ENCODE results near the gene SPINK6.

SPINK6 gene, protein sequence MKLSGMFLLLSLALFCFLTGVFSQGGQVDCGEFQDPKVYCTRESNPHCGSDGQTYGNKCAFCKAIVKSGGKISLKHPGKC

DNA sequence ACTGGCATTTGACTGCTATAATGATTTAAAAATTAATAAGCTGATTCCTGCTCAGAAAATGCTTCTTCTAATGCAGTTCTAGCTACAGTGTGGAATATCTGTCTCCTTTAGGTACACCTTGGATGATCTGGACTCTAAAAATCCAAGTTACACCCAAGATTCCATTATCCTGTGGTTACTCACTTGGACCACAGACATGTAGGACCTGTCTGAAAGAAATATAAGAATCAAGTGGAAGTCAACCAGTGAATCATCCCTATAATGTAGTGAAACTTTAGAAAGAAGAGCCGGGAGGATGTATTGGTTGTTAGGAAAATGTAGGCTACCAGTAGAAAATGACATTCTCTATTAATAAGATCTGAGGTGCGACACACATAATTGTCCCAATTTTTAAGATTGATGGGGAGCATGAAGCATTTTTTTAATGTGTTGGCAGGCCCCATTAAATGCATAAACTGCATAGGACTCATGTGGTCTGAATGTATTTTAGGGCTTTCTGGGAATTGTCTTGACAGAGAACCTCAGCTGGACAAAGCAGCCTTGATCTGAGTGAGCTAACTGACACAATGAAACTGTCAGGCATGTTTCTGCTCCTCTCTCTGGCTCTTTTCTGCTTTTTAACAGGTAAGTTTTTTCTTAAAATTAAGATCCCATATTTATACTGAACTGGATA lies at the start of gene SPINK6:
Gene SPINK6, plus strand, starts transcription at position 512 of the 673 bp plus-strand sequence. Its CDS starts 55 bp downstream, at position 567.
- no peak for DNase-seq (ENCODE audit: low read depth)

DNA sequence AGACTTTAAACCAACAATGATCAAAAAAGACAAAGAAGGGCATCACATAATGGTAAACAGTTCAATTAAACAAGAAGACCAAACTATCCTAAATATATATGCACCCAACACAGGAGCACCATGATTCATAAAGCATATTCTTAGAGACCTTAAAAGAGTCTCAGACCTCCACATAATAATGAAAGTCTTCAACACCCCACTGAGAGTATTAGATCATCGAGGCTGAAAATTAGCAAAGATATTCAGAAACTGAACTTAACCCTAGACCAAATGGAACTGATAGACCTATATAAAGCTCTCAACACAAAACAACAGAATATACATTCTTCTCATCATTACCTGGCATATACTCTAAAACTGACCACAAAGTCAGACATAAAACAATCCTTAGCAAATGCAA lies 46.2 kb upstream of the SPINK6 start:
- no peak for DNase-seq (ENCODE audit: low read depth)

DNA sequence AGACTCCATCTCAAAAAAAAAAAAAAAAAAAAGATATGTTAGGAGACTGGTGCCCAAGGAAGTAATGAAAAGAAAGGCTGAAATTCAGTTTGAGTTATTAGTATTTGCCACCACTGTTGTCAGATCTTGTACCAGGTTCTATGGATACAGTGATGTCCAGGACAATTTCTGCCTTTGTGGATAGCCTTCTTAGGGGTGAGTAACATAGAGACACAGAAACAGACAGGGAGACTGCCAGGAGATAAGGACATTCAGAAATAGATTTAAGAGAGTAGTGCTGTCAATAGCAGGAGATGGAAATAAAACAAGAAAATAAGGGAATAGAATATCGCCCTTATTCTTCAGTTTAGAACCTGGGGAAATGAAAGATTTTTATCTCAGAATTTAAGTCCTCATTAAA lies 40.8 kb upstream of the SPINK6 start:
- no peak for DNase-seq (ENCODE audit: low read depth)

DNA sequence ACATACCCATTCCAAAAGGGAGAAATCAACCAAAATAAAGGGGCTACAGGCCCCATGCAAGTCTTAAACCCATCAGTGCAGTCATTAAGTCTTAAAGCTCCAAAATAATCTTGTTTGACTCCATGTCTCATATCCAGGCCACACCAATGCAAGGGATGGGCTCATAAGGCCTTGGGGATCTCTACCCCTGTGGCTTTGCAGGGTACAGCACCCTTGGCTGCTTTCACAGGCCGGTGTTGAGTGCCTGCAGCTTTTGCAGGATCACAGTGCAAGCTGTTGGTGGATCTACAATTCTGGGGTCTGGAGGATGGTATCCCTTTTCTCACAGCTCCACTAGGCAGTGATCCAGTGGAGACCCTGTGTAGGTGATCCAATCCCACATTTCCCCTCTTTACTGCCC lies 39.5 kb upstream of the SPINK6 start:
- DNase-seq (ENCODE audit: low read depth) = no peak

DNA sequence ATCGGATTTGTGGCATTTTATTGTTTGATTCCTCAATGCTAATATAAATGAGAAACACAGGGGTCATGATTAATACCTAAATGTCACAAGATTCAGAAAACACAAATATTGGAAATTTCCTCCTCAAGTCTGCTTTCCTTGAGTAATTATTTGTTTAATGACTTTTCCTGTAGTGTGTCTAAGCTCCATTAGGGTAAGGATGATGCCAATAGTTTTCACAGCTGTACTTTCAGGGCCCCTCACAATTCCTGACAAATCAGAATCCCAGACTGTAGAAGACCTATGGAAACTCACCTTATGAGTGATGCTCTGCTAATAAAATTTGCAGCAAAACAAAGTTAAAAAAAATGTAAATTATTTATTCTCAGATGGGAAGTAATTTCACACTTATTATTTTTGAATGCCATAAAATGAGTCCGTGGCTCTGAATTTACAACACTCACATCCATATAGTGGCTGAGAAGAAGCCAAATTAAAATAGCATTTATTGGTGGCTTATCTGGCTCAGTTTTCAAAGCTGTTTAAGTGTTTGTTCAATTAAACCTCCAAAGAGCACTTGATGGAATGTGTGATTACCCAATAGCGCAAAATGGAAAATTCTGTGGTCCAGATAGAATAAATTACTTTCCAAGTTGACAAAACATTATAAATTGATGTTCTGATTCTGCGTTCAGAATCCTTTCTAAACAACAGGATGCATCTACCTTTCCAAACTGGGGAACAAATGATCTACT lies 36.1 kb upstream of the SPINK6 start:
- DNase-seq (ENCODE audit: low read depth) = no peak

DNA sequence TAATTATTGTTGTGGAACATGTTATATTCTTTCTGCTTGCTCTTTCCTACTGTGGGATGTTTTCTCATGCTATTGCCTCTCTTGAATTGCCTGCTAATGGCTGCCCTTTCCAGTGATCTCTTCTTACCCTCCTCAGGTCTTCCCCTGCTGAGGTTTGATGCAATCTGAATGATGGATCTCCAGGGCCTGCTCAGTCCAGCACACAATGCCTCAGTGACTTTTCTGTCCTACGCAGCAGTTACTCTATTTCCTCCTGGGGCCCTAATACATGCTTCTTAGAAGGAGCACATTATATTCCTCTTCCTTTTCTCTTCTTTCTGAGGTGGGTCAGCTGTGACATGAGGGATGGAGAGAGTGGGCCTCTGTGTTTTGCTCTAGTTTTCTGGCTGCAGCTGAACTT lies 34.6 kb upstream of the SPINK6 start, which contains the start of gene SPINK14:
Gene SPINK14, plus strand, starts transcription at position 301 of the 400 bp plus-strand sequence. CDS start 1,187 bp downstream, outside the sequence.
- DNase-seq (ENCODE audit: low read depth) = no peak

DNA sequence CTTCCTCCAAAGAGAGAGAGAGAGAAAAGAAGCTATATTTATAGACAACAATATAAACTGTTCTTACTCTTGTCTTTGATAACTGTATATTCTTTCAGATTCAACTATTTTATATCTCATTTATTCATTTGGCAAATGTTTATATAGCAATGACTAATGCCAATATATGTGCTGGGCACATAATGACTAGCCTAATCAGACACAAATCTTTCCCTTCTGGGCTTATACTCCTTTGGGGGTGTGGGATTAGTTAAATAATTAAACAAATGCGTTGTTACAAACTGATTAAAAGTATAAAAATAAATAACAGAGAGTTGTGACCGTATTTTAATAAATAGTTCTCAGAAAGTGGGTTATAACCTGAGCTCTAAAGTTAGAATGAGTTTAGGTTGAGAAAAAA lies 30.5 kb upstream of the SPINK6 start:
- DNase-seq (ENCODE audit: low read depth) = no peak

DNA sequence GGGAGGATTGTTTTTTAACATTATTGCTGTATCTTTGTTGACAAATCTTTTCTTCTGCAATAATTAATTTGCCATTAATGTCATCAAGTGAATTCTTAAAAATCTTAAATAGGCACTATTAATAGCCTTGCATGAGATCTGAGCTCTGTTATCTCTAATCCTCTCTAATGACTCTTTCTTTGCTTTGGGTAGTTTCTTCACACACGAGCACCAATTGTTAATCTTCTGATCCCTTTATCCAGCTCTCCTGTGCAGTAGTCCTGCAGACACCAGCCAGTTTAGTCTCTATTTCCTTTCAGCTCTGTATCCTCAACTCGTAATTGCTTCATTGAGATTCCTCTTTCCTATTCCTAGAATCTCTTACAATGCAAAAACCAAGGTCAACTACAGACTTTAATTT lies 26.4 kb upstream of the SPINK6 start:
- DNase-seq (ENCODE audit: low read depth) = no peak

DNA sequence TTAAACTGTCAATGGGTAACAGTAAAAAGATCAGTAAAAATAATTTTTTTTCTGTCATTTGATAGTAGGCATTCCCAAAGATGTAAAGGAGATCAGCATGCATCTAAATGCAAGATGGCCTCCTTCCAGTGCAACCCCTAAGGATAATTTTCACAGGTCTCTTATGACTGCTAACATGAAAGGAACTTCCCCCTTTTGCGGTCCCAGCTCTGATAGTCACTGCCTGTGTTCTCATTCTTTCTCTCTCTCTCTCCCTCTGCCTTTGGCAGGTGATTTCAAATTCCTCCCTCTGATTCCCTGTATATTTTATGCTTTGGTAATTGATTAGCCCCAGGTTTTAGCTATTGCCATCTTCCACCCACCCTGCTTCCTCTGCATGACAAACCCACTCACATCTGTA lies 25.6 kb upstream of the SPINK6 start:
- no peak for DNase-seq (ENCODE audit: low read depth)

DNA sequence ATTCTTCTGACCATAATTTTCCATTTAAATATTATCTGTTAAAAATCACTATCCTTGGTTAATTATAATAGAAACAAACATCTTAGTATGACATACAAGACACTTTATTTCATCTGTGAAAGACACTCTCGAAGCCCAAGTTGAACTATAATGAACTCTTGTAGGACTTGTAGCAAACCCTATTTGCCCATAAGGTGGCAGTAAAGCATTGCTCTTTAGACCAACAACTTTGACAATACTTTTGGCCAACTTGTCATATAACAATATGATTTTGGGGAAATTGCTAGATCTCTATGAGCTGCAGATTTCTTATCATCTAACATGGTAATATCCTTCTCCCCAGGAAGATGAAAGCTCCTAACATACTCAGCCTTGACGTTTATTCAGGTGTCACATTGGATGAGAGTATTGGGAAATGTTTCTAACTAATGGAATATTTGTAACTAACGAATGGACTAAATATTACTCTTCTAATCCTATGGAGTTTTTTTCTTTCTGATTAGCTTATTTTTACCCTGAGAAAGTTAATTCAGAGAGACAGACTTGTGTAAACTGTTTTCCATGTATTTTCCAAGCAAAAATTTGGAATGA lies 23.5 kb upstream of the SPINK6 start:
- DNase-seq (ENCODE audit: low read depth) = no peak

DNA sequence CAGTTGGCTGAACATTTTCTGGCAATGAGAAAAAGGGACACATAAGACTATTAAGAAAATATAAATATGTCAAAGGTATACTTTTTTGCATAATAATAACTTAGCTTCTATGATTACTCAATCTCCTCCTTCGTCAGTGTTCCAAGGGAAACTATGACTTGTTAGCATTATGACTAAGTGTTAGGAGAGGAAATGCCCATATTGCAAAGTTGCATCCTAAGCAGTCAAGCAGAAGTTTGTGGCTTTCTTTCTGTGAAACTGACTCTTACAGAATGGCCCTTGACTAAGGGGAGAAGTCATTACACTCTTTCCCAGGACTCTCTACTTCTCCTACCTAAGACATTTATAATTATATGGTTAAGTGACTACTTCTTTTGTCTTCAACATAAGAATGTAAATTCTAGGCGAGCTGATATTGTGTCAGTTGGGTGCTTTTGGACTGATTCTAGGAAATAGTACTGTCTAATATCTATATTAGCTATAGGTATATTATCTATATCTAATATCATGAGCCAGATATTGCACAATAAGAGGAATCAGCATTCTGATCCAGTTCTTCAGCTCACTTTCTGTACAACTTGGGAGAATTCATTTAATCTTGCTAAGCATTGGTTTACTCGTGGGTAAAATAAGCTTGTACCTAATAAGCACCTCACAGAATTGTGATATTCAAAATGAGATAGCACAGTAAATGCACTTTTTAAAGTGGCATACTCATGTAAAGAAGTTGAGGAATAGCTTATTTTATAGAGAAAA lies 16.4 kb upstream of the SPINK6 start:
- DNase-seq (ENCODE audit: low read depth) = no peak

DNA sequence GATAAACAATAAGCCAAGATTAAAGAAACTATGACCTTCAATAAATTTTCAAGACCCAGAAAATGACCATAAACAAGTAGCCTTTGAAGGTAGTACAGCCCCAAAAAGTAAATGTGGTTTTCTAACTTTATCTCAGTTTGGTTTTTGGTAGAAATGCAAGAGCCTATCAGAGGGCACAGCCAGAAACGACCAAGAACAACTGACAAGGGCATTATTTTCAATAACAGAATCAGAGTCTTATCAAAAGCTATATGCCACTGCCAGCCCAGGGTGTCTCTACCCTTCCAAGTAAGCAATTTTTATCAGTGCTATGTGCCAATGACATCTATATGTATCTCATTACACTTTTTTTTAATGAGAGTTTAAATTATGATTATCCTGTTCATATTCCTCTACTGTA lies 11.8 kb upstream of the SPINK6 start:
- no peak for DNase-seq (ENCODE audit: low read depth)

DNA sequence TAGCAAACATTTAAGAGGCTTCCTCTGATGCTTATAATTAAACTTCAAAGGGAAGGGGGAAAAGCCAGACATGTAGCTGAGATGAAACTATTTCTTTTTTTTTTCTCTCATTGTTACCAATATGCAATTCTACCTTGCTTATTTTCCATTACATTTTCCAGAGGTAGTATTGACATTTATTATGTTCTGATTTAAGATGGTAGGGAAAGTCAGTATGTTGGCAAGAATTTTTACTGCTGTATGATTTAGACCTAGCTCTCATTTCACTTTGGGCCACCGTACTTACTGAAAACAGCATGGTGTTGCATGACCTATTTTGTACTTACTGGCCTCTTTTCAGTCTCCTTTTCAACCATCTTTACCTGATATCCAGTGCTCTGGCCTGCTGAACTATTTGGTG lies 9.6 kb upstream of the SPINK6 start:
- DNase-seq (ENCODE audit: low read depth) = no peak

DNA sequence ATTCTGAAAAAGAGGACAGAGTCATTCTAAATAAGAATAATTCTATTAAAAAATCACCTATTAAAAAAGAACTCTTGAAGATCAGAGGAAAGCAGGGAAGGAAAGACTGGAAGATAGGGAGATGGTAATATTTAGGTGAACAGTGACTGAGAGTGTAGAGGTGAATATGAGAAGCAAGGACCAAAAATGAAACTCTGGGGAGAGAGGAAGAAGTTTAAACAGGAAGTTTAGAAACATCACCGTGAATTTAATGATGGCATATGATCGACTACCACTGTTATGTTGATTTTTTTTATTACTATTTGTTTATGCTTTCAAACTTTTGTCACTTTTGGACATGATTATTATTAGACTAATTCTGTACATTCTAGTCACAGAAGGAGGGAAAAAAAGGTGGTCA lies 1.7 kb upstream of the SPINK6 start:
- no peak for DNase-seq (ENCODE audit: low read depth)

DNA sequence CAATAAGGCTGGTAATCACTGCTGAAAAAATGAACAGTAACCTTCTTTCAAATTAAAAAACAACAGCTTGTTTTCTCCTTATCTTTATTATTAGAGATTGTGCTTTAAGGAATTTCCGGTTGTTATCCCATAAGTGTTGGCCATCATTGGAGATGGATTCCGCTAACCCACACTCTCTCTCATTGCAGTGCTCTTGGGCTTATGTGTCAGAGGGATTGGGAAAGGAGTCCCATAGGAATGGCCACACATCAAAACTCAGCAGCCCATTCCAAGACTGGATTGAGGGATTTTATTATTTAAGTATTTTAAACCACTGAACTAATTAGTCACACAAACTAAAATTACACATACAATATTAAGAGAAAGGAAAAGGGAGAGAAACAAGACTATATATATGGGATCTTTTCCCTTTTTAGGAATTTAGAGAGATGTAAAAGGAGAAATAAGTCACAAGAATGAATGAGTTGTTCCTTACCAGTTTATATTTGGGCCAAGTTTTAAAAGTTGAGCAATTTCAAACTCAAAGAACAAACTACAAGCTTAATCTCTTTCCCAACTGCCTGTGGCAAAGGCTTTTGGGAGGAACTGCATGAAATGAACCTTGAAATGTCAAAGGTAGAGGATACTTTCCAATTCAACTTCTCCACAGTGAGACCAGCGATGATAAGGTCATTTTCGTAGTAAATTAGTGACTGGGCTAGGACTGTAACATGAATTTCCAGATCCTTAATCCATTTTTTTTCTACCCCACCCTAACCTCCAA lies 2.4 kb downstream of the SPINK6 start:
- no peak for DNase-seq (ENCODE audit: low read depth)

DNA sequence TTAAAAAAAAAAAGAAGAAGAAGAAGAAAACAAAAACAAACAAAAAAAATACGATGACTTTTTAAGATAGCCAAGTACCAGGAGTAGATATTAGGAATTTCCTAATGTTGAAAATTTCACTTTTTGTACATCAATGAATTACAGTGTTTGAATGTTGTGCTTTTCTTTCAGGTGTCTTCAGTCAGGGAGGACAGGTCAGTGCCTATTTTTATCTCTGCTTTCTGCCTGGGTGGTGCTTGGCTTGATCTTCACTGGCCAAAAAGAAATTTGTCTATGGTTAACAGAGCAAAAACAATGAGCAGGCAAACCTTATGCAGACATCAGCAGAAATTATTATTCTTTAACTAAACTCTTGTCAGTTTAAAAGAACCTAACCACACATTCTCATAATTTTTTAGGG lies 3.0 kb downstream of the SPINK6 start:
- DNase-seq (ENCODE audit: low read depth) = no peak

DNA sequence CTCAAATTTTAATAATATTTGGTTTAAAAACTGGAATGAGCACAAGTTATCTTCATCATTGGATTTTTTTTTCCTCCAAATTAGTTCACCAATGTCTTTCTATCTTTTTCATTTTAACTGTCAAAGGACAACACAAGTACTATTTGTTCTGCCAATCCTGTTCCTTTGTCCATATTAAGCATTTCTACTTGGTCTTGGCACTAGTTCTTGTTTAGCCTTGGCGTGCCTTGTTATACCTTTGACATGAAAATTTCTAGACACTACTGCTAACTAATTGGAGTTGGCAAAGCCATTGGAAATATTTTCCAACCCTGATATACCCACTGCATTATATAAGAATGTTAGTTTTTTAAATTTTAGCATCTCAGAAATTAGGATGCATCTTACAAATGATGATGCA lies 3.8 kb downstream of the SPINK6 start:
- no peak for DNase-seq (ENCODE audit: low read depth)

DNA sequence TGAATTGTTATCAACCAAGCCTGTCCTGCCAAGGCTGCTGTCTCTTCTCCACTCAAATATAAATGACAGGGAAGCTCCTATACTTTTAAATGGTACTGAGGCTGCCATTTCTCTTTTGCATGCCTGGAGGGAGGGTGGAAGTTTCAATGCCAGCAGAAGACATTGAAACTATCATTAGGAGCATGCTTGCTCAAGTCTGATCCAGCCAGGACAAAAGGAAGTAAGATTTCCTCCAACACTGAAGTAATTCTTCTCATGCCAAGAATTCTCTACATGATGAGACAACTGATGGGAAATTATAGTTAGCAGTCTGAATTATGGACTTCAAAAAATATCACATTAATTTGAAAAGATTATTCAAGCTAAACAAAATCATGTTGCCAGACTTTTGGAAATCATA lies 5.4 kb downstream of the SPINK6 start:
- DNase-seq (ENCODE audit: low read depth) = no peak

DNA sequence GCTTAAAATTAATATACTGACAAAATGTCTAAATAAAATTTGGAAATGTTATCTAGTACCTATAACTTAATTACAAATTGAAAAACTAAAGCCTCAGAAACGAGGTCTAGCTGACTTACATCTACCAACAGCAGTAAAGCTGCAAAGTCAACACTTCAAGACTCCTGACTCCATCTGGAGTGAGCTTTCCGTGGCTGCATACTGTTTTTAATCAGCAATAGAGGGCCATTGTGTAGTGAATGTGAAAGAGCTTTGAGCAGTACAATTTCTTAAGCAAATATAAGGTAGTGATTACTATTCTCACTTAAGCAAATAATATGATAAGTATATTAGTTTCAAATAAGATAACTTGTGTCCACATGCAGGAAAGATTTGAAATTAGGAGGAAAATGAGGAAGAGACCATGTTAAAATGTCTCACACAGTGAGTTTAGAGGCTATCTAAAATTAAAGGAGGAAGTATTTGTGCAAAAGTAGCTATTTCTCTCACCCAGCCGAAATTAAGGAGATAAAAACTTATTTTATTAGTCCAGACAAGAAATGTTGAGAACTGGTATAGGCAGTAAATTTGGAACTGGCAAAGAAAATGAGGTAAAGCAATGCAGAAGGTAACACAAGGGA lies 6.4 kb downstream of the SPINK6 start:
- DNase-seq (ENCODE audit: low read depth) = no peak

DNA sequence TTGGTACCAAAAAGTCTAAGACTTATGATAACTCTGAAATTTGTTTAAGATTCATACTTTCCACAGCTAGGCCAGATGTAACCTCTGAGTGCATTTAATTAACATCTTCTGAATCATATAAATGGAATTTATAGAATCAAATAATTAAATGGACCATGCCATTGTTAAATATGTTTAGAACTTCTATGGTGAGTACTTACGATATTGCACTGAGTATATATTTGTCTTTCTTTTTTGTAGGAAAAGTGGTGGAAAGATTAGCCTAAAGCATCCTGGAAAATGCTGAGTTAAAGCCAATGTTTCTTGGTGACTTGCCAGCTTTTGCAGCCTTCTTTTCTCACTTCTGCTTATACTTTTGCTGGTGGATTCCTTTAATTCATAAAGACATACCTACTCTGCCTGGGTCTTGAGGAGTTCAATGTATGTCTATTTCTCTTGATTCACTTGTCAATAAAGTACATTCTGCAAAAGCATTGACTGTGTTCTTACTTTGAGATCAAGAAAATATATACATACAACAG lies 11.9 kb downstream of the SPINK6 start:
- DNase-seq (ENCODE audit: low read depth) = no peak

DNA sequence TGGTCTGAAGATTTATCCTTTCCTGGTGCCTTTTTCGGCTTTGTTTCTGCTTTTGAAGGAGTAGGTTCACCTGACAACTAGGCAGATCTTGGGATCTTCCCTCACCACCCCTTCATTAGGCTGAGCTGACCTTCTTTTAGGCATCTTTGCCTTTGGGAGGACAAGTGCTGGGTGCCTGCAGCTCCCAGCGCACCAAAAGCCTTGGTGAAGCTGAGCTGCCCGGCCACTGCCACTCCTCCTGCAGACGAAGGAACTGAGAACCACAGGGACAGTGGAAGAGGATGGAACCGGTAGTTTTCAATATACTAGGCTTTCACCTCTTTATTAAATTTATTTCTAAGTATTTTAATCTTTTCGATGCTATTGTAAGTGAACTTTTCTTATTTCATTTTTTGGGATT lies 18.7 kb downstream of the SPINK6 start:
- DNase-seq (ENCODE audit: low read depth) = no peak

All from activated gamma-delta T cell treated with anti-CD3 and anti-CD28 coated beads, Interleukin-2, amount 50 U/mL, for 16 hours (primary cell).